Lower leg skin (tissue), 3 donors: ENCODE data around the gene TMCC2.

Experiments used
- POLR2A ChIP-seq, 2 donors: fragments of 450-650 bp; IDR thresholded peaks; one replicate each; pipeline ENCODE4 v1.6.1; 2016 to 2017; ENCODE audit warnings: antibody characterized with exemption in 2 of 2, mild to moderate bottlenecking in 1 of 2, moderate library complexity in 1 of 2
- TF ChIP-seq, protein P1 (sequence below), 3 donors: fragments of 450-650 bp; IDR thresholded peaks; one replicate each; pipeline ENCODE4 v1.5.1; 2016; ENCODE audit warnings: antibody characterized with exemption in 3 of 3, mild to moderate bottlenecking in 3 of 3, moderate library complexity in 2 of 3

DNA sequence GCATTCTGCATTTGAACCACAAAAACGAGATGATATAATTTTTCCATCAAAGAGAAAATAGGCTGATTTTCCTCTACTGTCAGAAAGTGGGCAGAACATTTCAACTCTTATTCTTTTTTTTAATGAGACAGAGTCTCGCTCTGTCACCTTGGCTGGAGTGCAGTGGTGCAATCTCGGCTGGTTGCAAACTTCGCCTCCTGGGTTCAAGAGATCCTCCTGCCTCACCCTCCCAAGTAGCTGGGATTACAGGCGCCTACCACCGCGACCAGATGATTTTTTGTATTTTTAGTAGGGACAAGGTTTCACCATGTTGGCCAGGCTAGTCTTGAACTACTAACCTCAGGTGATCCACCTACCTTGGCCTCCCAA is 27.8 kb upstream of the TMCC2 start:
- TF ChIP-seq, protein P1, sequence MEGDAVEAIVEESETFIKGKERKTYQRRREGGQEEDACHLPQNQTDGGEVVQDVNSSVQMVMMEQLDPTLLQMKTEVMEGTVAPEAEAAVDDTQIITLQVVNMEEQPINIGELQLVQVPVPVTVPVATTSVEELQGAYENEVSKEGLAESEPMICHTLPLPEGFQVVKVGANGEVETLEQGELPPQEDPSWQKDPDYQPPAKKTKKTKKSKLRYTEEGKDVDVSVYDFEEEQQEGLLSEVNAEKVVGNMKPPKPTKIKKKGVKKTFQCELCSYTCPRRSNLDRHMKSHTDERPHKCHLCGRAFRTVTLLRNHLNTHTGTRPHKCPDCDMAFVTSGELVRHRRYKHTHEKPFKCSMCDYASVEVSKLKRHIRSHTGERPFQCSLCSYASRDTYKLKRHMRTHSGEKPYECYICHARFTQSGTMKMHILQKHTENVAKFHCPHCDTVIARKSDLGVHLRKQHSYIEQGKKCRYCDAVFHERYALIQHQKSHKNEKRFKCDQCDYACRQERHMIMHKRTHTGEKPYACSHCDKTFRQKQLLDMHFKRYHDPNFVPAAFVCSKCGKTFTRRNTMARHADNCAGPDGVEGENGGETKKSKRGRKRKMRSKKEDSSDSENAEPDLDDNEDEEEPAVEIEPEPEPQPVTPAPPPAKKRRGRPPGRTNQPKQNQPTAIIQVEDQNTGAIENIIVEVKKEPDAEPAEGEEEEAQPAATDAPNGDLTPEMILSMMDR (IDR thresholded peaks at IDR 0.05), result no peak
- no peak for TF ChIP-seq POLR2A (IDR thresholded peaks at IDR 0.05)
